H1 (cell line): Measurements from ENCODE around the gene CYP2C18. TPM values are rescaled to one million over a fixed set of nuclear protein-coding genes. Genes with fewer than 3 reads are reported as not detected.

Experiments used
- BRCA1 ChIP-seq: IDR thresholded peaks from 2 replicates; pipeline ENCODE4 v1.6.1; 2012; ENCODE audit warnings: low read depth, low read length, improper control_type of control experiment
- CHD1 ChIP-seq: IDR thresholded peaks from 2 replicates; pipeline ENCODE4 v1.6.1; 2012; ENCODE audit warnings: low read depth, low read length, improper control_type of control experiment
- NANOG ChIP-seq: IDR thresholded peaks from 2 replicates; pipeline ENCODE4 v1.6.1; 2011; ENCODE audit warnings: low read length, low read depth, mild to moderate bottlenecking, inconsistent platforms; ENCODE audit not compliant: insufficient read depth, poor library complexity, severe bottlenecking
- SRF ChIP-seq: IDR thresholded peaks from 2 replicates; pipeline ENCODE4 v1.6.1; 2011; ENCODE audit warnings: mild to moderate bottlenecking, low read depth, low read length, moderate library complexity
- TBP ChIP-seq: IDR thresholded peaks from 2 replicates; pipeline ENCODE4 v1.6.1; 2011; ENCODE audit warnings: low read depth, low read length, improper control_type of control experiment
- USF2 ChIP-seq: IDR thresholded peaks from 2 replicates; pipeline ENCODE4 v1.6.1; 2011; ENCODE audit warnings: low read length, improper control_type of control experiment
- YY1 ChIP-seq: IDR thresholded peaks from 2 replicates; pipeline ENCODE4 v1.6.1; 2011; ENCODE audit warnings: low read depth, mild to moderate bottlenecking, low read length
- polyA plus RNA-seq, 7 experiments: library from polyadenylated mRNA; depleted of rRNA in 3 of 7; stranded (reverse) in 5 of 7; unstranded in 2 of 7; fragments of >200 nt in 5 of 7; fragments of 200-250 nt in 2 of 7; gene quantifications; 1 replicate in 5 of 7; 2 replicates in 1 of 7; 4 replicates in 1 of 7; pipeline versions ENCODE4 v1.2.1 to v1.2.3, GENCODE V29; 2011 to 2013; ENCODE audit warnings: missing spikeins in 2 of 7, mixed read lengths in 2 of 7
- total RNA-seq: library from RNA; stranded (reverse); fragmentation: NEBNext Ultra II Directional; extraction: Animal tissue kit (Norgen Biotek cat#: 25700); gene quantifications from 2 replicates; pipeline ENCODE4 v1.2.1, GENCODE V29; 2021

CYP2C18 gene
- total and polyA plus RNA-seq, 2 of the 8 experiments (the other 6 are each of a cell fraction or from before 2014, with no cell fraction given), result 0.17 TPM; not detected in 1

- no peak for TF ChIP-seq SRF
- TF ChIP-seq YY1, result no peak
- TF ChIP-seq TBP, result no peak
- TF ChIP-seq NANOG, result no peak
- TF ChIP-seq BRCA1, result no peak
- TF ChIP-seq USF2, result no peak
- TF ChIP-seq CHD1, result no peak
Measured at GRCh38 chr10:94676496-94676895, 7.0 kb upstream of the CYP2C18 start (continued).
